Stimulated activated CD4-positive, alpha-beta T cell treated with anti-CD3 and anti-CD28 coated beads, TNF-alpha, amount 100 ng/mL, for 1 hour (primary cell): ENCODE results near the gene MRPS12.
"Not testable (repeated sequence)": the region's sequence is repeated elsewhere in the genome, so short reads cannot be mapped to it uniquely, and the experiment has no call there.

ENCODE experiments used
- DNase-seq, 3 donors: peaks; one replicate each; pipeline ENCODE4 v3.0.0-alpha.2; 2020; ENCODE audit warnings: low read depth in 3 of 3, low spot score in 1 of 3

MRPS12 gene

GRCh38 chr19:38939957-38940356 lies 9.2 kb downstream of the MRPS12 start:
- DNase-seq: no peak

GRCh38 chr19:38941466-38941865 lies 10.7 kb downstream of the MRPS12 start:
- not testable (repeated sequence) for DNase-seq

- DNase-seq: no peak
These were observed 11.2 kb downstream of the MRPS12 start for GRCh38 chr19:38941979-38942378.

GRCh38 chr19:38942471-38943181 lies 11.9 kb downstream of the MRPS12 start:
- no peak for DNase-seq

GRCh38 chr19:38944981-38945506 lies 14.3 kb downstream of the MRPS12 start:
- DNase-seq: no peak

GRCh38 chr19:38945562-38946228 lies 15.0 kb downstream of the MRPS12 start:
- DNase-seq: no peak

- no peak for DNase-seq
These were observed 15.7 kb downstream of the MRPS12 start for GRCh38 chr19:38946229-38947010.

- DNase-seq: peak; percentile 35 to 74 (median 61)
These were observed 19.0 kb downstream of the MRPS12 start for GRCh38 chr19:38949580-38950367.

GRCh38 chr19:38951187-38951586 lies 20.4 kb downstream of the MRPS12 start:
- DNase-seq: no peak

- DNase-seq: no peak
These were observed 21.8 kb downstream of the MRPS12 start for GRCh38 chr19:38952395-38953165.

GRCh38 chr19:38953677-38954076 lies 22.9 kb downstream of the MRPS12 start:
- DNase-seq: no peak

- DNase-seq: no peak
These were observed 25.5 kb downstream of the MRPS12 start for GRCh38 chr19:38956264-38956663.

GRCh38 chr19:38958301-38958700 lies 27.6 kb downstream of the MRPS12 start:
- no peak for DNase-seq

GRCh38 chr19:38959618-38960017 lies 28.9 kb downstream of the MRPS12 start:
- DNase-seq: no peak

GRCh38 chr19:38964738-38965137 lies 34.0 kb downstream of the MRPS12 start:
- DNase-seq: no peak

- DNase-seq: not testable (repeated sequence)
These were observed 35.4 kb downstream of the MRPS12 start for GRCh38 chr19:38966149-38966548.

GRCh38 chr19:38970664-38971532 lies 40.2 kb downstream of the MRPS12 start:
- no peak for DNase-seq

GRCh38 chr19:38971672-38972071 lies 40.9 kb downstream of the MRPS12 start:
- no peak for DNase-seq

- no peak for DNase-seq
These were observed 44.0 kb downstream of the MRPS12 start for GRCh38 chr19:38974624-38975213.
